Duodenal mucosa (tissue), 2 donors: ENCODE measurements around the gene CHST15.
"Not testable (repeated sequence)": the region's sequence is repeated elsewhere in the genome, so short reads cannot be mapped to it uniquely, and the experiment has no call there.

Experiments
- H3K27ac ChIP-seq: one replicate; pipeline ENCODE4 v1.7.0; 2013; ENCODE audit warnings: low read depth, low read length
- H3K27me3 ChIP-seq, 2 donors: one replicate each; pipeline ENCODE4 v1.7.0; 2013; ENCODE audit warnings: low read length in 2 of 2, control low read depth in 1 of 2; ENCODE audit not compliant: insufficient read depth in 2 of 2, control insufficient read depth in 1 of 2
- H3K36me3 ChIP-seq, 2 donors: one replicate each; pipeline ENCODE4 v1.7.0; 2013; ENCODE audit warnings: low read length in 2 of 2, control low read depth in 1 of 2; ENCODE audit not compliant: insufficient read depth in 2 of 2, control insufficient read depth in 1 of 2
- H3K4me1 ChIP-seq, 2 donors: one replicate each; pipeline ENCODE4 v1.7.0; 2013; ENCODE audit warnings: low read length in 2 of 2, control low read depth in 1 of 2; ENCODE audit not compliant: insufficient read depth in 2 of 2, control insufficient read depth in 1 of 2
- H3K4me3 ChIP-seq, 2 donors: one replicate each; pipeline ENCODE4 v1.7.0; 2013; ENCODE audit warnings: low read length in 2 of 2, low read depth in 1 of 2
- H3K9ac ChIP-seq, 2 donors: one replicate each; pipeline ENCODE4 v1.7.0; 2013; ENCODE audit warnings: low read length in 2 of 2, low read depth in 1 of 2
- H3K9me3 ChIP-seq, 2 donors: one replicate each; pipeline ENCODE4 v1.7.0; 2013; ENCODE audit warnings: low read length in 2 of 2, control low read depth in 1 of 2; ENCODE audit not compliant: control insufficient read depth in 1 of 2

CHST15 gene

DNA sequence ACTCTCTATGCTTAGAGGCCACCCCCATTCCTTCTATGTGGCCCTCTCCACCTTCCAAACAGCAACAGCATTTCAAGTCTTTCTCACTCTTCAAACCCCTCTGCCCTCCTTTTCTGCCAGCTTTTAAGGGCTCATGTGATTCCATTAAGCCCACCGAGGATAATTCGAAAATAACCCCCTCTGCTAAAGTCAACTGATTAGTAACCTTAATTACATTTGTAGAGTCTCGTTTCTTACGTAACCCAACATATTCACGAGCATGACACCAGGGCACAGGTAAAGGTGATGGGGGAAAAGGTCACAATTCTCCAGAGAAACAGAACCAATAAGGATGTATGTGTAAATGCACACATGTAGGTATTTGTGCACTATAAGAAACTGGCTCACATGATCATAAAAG, 6.7 kb upstream of the CHST15 start:
- H3K27ac ChIP-seq = no peak overlapping the region
- no peaks in the 10 kb centered on the region for H3K36me3 ChIP-seq
- peaks cover 0 to 2% of the 10 kb centered on the region in 2 donors for H3K4me1 ChIP-seq
- H3K9me3 ChIP-seq = peaks cover 4 to 9% of the 10 kb centered on the region in 2 donors
- H3K27me3 ChIP-seq = peaks cover 27 to 32% of the 10 kb centered on the region in 2 donors
- no peak overlapping the region for H3K9ac ChIP-seq
- H3K4me3 ChIP-seq = no peak overlapping the region

GRCh38 chr10:124099604-124100003, 6.2 kb upstream of the CHST15 start:
- peaks cover 32 to 37% of the 10 kb centered on the region in 2 donors for H3K27me3 ChIP-seq

DNA sequence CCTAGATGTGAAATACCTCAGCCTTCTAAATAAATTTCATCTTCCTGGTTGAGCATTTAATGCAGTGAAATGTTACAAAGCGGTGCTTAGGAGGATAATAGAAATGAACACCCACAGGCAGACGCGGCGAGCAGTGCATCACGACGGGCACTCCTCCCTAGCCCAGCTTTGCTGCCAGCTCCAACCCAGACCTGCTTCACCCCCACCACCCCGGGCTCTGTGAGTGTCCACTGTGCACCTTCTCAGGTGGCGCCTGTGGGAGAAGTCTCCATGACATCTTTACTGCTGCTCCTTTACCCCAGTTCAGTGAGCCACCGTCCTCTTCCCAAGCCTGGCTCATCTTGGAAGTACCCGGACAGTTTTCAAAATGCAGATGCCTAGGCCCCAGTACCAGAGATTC, 5.2 kb upstream of the CHST15 start:
- H3K4me3 ChIP-seq = no peak overlapping the region
- no peak overlapping the region for H3K9ac ChIP-seq
- no peaks in the 10 kb centered on the region for H3K36me3 ChIP-seq
- no peak overlapping the region for H3K27ac ChIP-seq
- peaks cover 4 to 9% of the 10 kb centered on the region in 2 donors for H3K9me3 ChIP-seq
- H3K27me3 ChIP-seq = peaks cover 38 to 47% of the 10 kb centered on the region in 2 donors
- H3K4me1 ChIP-seq = peaks cover 5 to 8% of the 10 kb centered on the region in 2 donors

More at GRCh38 chr10:124099604-124100003, 6.2 kb upstream of the CHST15 start:
- no peaks in the 10 kb centered on the region for H3K36me3 ChIP-seq
- H3K9ac ChIP-seq = no peak overlapping the region
- H3K9me3 ChIP-seq = peaks cover 4 to 9% of the 10 kb centered on the region in 2 donors
- peaks cover 0 to under 1% of the 10 kb centered on the region in 2 donors for H3K4me1 ChIP-seq
- H3K4me3 ChIP-seq = no peak overlapping the region
- H3K27ac ChIP-seq = no peak overlapping the region

GRCh38 chr10:124097883-124098282, 4.5 kb upstream of the CHST15 start:
- H3K36me3 ChIP-seq = no peaks in the 10 kb centered on the region
- H3K27ac ChIP-seq = no peak overlapping the region
- H3K9ac ChIP-seq = no peak overlapping the region
- no peak overlapping the region for H3K4me3 ChIP-seq
- peaks cover 40 to 51% of the 10 kb centered on the region in 2 donors for H3K27me3 ChIP-seq
- H3K9me3 ChIP-seq = peaks cover 4 to 9% of the 10 kb centered on the region in 2 donors
- H3K4me1 ChIP-seq = peaks cover 5 to 11% of the 10 kb centered on the region in 2 donors

DNA sequence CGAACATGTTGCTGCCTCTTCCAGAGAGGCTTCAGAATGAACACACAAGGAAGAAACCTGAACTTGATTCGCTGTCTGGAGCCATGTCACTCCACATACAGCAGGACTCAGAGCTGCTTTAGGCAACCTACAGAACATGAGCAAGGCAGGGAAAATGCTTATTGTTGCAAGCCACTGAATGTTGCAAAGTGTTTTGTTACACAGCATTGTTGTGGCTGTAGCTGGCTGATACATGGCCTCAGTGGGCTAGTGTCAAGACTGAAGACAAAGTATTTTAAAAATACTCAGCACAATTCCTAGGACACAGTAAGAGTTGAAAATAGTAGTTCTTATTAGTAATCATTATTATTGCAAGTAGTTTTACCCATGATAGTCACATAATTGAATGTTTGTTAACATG, 3.1 kb upstream of the CHST15 start:
- peaks cover 4 to 9% of the 10 kb centered on the region in 2 donors for H3K9me3 ChIP-seq
- H3K9ac ChIP-seq = no peak overlapping the region
- H3K27ac ChIP-seq = no peak overlapping the region
- H3K4me3 ChIP-seq = no peak overlapping the region
- H3K4me1 ChIP-seq = peaks cover 5 to 14% of the 10 kb centered on the region in 2 donors
- H3K36me3 ChIP-seq = no peaks in the 10 kb centered on the region
- H3K27me3 ChIP-seq = peaks cover 50 to 51% of the 10 kb centered on the region in 2 donors

GRCh38 chr10:124095801-124096200, 2.4 kb upstream of the CHST15 start:
- not testable (repeated sequence) for H3K36me3 ChIP-seq, H3K27ac ChIP-seq, H3K4me3 ChIP-seq, H3K9me3 ChIP-seq, H3K9ac ChIP-seq
- H3K27me3 ChIP-seq = peaks cover 51 to 54% of the 10 kb centered on the region in 2 donors
- peaks cover 6 to 20% of the 10 kb centered on the region in 2 donors for H3K4me1 ChIP-seq

DNA sequence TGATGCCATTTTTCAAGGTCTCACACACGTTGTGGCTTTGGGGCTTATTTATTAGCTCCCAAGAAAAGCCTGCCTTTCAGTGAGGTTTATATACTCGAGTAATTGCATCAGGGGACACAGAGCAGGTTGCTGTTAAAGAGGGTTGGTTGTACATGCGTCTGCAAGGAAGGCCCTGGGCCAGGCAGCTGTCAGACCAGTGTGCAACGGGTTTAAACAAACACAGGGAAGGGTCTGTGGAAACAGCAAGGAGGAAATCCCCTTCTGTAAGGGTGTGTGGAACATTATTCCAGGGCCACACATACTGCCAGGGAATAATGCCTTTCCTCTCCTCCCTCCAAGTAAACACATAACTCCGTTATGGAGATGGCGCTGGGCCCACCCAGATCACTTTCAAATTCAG, 1.7 kb upstream of the CHST15 start:
- H3K27me3 ChIP-seq = peaks cover 51 to 58% of the 10 kb centered on the region in 2 donors
- no peak overlapping the region for H3K27ac ChIP-seq

GRCh38 chr10:124094419-124094785, 1.0 kb upstream of the CHST15 start:
- H3K4me3 ChIP-seq = peak overlapping the region; percentile 51 to 63
- H3K27ac ChIP-seq = peak overlapping the region; percentile 39
- peak overlapping the region; percentile 26 to 43 for H3K9ac ChIP-seq
- H3K36me3 ChIP-seq = no peaks in the 10 kb centered on the region
- peaks cover 4 to 6% of the 10 kb centered on the region in 2 donors for H3K9me3 ChIP-seq
- H3K4me1 ChIP-seq = peaks cover 19 to 33% of the 10 kb centered on the region in 2 donors
- H3K27me3 ChIP-seq = peaks cover 51 to 58% of the 10 kb centered on the region in 2 donors

More for the DNA sequence above, 1.7 kb upstream of the CHST15 start:
- H3K9ac ChIP-seq = peak overlapping the region in 1 of 2 donors; percentile 8
- peaks cover 13 to 26% of the 10 kb centered on the region in 2 donors for H3K4me1 ChIP-seq
- H3K36me3 ChIP-seq = no peaks in the 10 kb centered on the region
- no peak overlapping the region for H3K4me3 ChIP-seq
- peaks cover 4 to 6% of the 10 kb centered on the region in 2 donors for H3K9me3 ChIP-seq

- peaks cover 24 to 38% of the 10 kb centered on the region in 2 donors for H3K4me1 ChIP-seq
- peaks cover 46 to 58% of the 10 kb centered on the region in 2 donors for H3K27me3 ChIP-seq
- not testable (repeated sequence) for H3K9me3 ChIP-seq, H3K36me3 ChIP-seq
- H3K9ac ChIP-seq = peak overlapping the region; percentile 26 to 43
- H3K4me3 ChIP-seq = peak overlapping the region; percentile 63 to 68
- H3K27ac ChIP-seq = peak overlapping the region; percentile 70
Measured at GRCh38 chr10:124093774-124094418, 498 bp upstream of the CHST15 start.

DNA sequence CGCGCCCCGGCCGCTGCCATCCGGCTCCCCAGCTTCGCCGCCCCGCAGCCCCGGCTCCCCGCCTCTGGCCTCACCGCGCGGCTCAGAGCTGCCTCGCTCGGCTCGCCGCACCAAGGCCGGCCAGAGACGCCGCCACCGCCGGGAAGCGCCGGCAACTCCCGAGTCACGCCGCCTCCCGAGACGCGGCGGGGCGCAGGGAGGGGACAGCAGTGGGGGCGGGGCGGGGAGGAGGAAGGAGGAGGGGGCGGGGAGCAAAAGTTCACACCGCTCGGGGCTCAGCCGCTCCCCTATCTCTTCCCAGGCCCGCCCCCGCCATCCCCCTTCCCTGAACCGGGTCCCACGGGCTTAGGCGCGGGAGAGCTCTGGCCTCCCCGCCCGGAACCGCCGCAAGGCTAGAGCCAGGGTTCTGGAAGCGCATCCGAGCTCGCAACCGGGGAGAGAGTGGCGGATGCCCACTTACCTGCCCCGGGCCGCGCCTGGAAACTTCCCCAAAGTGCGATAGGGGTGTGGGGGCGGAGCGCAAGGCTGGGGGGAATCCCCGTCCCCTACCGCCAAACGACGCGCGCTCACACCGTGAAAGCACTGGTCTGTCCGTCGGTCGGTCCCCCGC, 1.0 kb downstream of the CHST15 start:
- peaks cover 37 to 52% of the 10 kb centered on the region in 2 donors for H3K4me1 ChIP-seq
- H3K9ac ChIP-seq = peak overlapping the region in 1 of 2 donors; percentile 64
- H3K9me3 ChIP-seq = peaks cover 4 to 6% of the 10 kb centered on the region in 2 donors
- H3K27me3 ChIP-seq = peaks cover 34 to 47% of the 10 kb centered on the region in 2 donors
- H3K36me3 ChIP-seq = no peaks in the 10 kb centered on the region
- H3K4me3 ChIP-seq = peak overlapping the region; percentile 60 to 75
- H3K27ac ChIP-seq = peak overlapping the region; percentile 58
